Trophoblast cell (in vitro differentiated cells and primary cell): Measurements from ENCODE around the gene NEDD9.

Experiments used
- DNase-seq, 2 donors: peaks; one replicate each; pipeline ENCODE4 v3.0.0-alpha.2; 2016
- H2AFZ ChIP-seq: 2 replicates; pipeline ENCODE4 v1.6.1; 2013; ENCODE audit warnings: low read length, moderate library complexity, mild to moderate bottlenecking; ENCODE audit not compliant: insufficient read depth, poor library complexity
- H2AK5ac ChIP-seq: 2 replicates; pipeline ENCODE4 v1.6.1; 2013; ENCODE audit warnings: mild to moderate bottlenecking, low read length
- H2BK120ac ChIP-seq: 2 replicates; pipeline ENCODE4 v1.6.1; 2013; ENCODE audit warnings: low read length, mild to moderate bottlenecking, moderate library complexity; ENCODE audit not compliant: insufficient read depth, poor library complexity
- H2BK12ac ChIP-seq: 2 replicates; pipeline ENCODE4 v1.6.1; 2013; ENCODE audit warnings: mild to moderate bottlenecking, low read length, moderate library complexity
- H2BK5ac ChIP-seq: 2 replicates; pipeline ENCODE4 v1.6.1; 2013; ENCODE audit warnings: low read length, low read depth, moderate library complexity, mild to moderate bottlenecking; ENCODE audit not compliant: poor library complexity
- H3K14ac ChIP-seq: 2 replicates; pipeline ENCODE4 v1.6.1; 2013; ENCODE audit warnings: mild to moderate bottlenecking, low read length
- H3K18ac ChIP-seq: 2 replicates; pipeline ENCODE4 v1.6.1; 2013; ENCODE audit warnings: mild to moderate bottlenecking, low read length
- H3K23ac ChIP-seq: 2 replicates; pipeline ENCODE4 v1.6.1; 2013; ENCODE audit warnings: low read length
- H3K27ac ChIP-seq: 2 replicates; pipeline ENCODE4 v1.5.1; 2013; ENCODE audit warnings: low read depth, mild to moderate bottlenecking, inconsistent platforms, low read length, moderate library complexity
- H3K27me3 ChIP-seq: 2 replicates; pipeline ENCODE4 v1.6.1; 2013; ENCODE audit warnings: inconsistent platforms, mild to moderate bottlenecking, low read length, moderate library complexity; ENCODE audit not compliant: insufficient read depth
- H3K36me3 ChIP-seq, 2 experiments: 1 replicate in 1 of 2; 2 replicates in 1 of 2; pipeline ENCODE4 v1.6.1; 2013; ENCODE audit warnings: low read length in 2 of 2, mild to moderate bottlenecking in 2 of 2, moderate library complexity in 1 of 2; ENCODE audit not compliant: insufficient read depth in 2 of 2, control insufficient read depth in 1 of 2
- H3K4ac ChIP-seq: 2 replicates; pipeline ENCODE4 v1.6.1; 2013; ENCODE audit warnings: low read depth, mild to moderate bottlenecking, low read length, moderate library complexity
- H3K4me1 ChIP-seq, 2 experiments: 1 replicate in 1 of 2; 2 replicates in 1 of 2; pipeline ENCODE4 v1.6.1; 2013; ENCODE audit warnings: low read length in 2 of 2, mild to moderate bottlenecking in 2 of 2, moderate library complexity in 1 of 2; ENCODE audit not compliant: insufficient read depth in 2 of 2, control insufficient read depth in 1 of 2
- H3K4me2 ChIP-seq: 2 replicates; pipeline ENCODE4 v1.6.1; 2013; ENCODE audit warnings: inconsistent platforms, mild to moderate bottlenecking, low read length, moderate library complexity
- H3K4me3 ChIP-seq: 2 replicates; pipeline ENCODE4 v1.5.1; 2013; ENCODE audit warnings: mild to moderate bottlenecking, low read depth, low read length, inconsistent platforms
- H3K79me1 ChIP-seq: one replicate; pipeline ENCODE4 v1.6.1; 2013; ENCODE audit warnings: low read length
- H3K79me2 ChIP-seq: 2 replicates; pipeline ENCODE4 v1.6.1; 2013; ENCODE audit warnings: low read length, mild to moderate bottlenecking; ENCODE audit not compliant: control insufficient read depth, insufficient read depth, poor library complexity
- H3K9ac ChIP-seq: 2 replicates; pipeline ENCODE4 v1.6.1; 2013; ENCODE audit warnings: mild to moderate bottlenecking, low read length
- H3K9me3 ChIP-seq: 2 replicates; pipeline ENCODE4 v1.6.1; 2013; ENCODE audit warnings: low read depth, mild to moderate bottlenecking, control low read depth, inconsistent platforms, low read length; ENCODE audit not compliant: insufficient read depth
- H4K12ac ChIP-seq: 2 replicates; pipeline ENCODE4 v1.6.1; 2013; ENCODE audit warnings: low read depth, mild to moderate bottlenecking, low read length, moderate library complexity
- H4K8ac ChIP-seq: 2 replicates; pipeline ENCODE4 v1.6.1; 2013; ENCODE audit warnings: low read depth, mild to moderate bottlenecking, low read length, moderate library complexity
- H4K91ac ChIP-seq: one replicate; pipeline ENCODE4 v1.6.1; 2013; ENCODE audit warnings: low read depth, mild to moderate bottlenecking, low read length, moderate library complexity
- WGBS: extraction: QIAGEN DNeasy Blood & Tissue Kit; methylation state at CpG from one replicate; pipeline ENCODE4 v1.1.7; 2013; ENCODE audit warnings: missing lambda C conversion rate; ENCODE audit not compliant: insufficient read length, insufficient coverage; ENCODE audit errors: extremely low coverage; 5-methylcytosine and 5-hydroxymethylcytosine counted together

NEDD9 gene

GRCh38 chr6:11275598-11275997, 43.1 kb upstream of the NEDD9 start:
- no CpG with 5 or more reads among the region's 4 CpGs for WGBS
- Histone ChIP-seq H2BK5ac (no peak overlapping the region), H3K36me3 (no peaks in the 10 kb centered on the region), H4K91ac (no peak overlapping the region), H4K12ac (no peak overlapping the region), H3K4ac (no peak overlapping the region), H2AFZ (no peak overlapping the region), H3K23ac (no peak overlapping the region), H3K18ac (no peak overlapping the region), H3K14ac (no peak overlapping the region), H3K4me3 (no peak overlapping the region), H3K27me3 (no peaks in the 10 kb centered on the region), H3K79me1 (peaks cover 31% of the 10 kb centered on the region), H3K9me3 (no peaks in the 10 kb centered on the region), H3K4me2 (no peak overlapping the region), H3K79me2 (peaks cover 7% of the 10 kb centered on the region), H3K9ac (no peak overlapping the region), H2BK120ac (no peak overlapping the region), H3K27ac (no peak overlapping the region), H2AK5ac (no peak overlapping the region), H2BK12ac (no peak overlapping the region), H3K4me1 (peaks cover 21 to 24% of the 10 kb centered on the region in 2 experiments), H4K8ac (no peak overlapping the region)
- no peak for DNase-seq

GRCh38 chr6:11273406-11274065, 41.1 kb upstream of the NEDD9 start:
- WGBS: no CpG with 5 or more reads among the region's 19 CpGs
- Histone ChIP-seq H4K12ac (no peak overlapping the region), H4K8ac (no peak overlapping the region), H2BK12ac (peak overlapping the region; percentile 98), H2BK120ac (no peak overlapping the region), H3K4me3 (no peak overlapping the region), H4K91ac (peak overlapping the region; percentile 76), H3K4ac (no peak overlapping the region), H2AK5ac (peak overlapping the region; percentile 98), H3K27me3 (no peaks in the 10 kb centered on the region), H3K36me3 (no peaks in the 10 kb centered on the region), H3K4me1 (peaks cover 22 to 23% of the 10 kb centered on the region in 2 experiments), H2BK5ac (peak overlapping the region; percentile 55), H3K79me2 (peaks cover 7% of the 10 kb centered on the region), H3K9ac (no peak overlapping the region), H3K79me1 (peaks cover 21% of the 10 kb centered on the region), H3K9me3 (no peaks in the 10 kb centered on the region), H3K4me2 (no peak overlapping the region), H3K27ac (no peak overlapping the region), H3K14ac (peak overlapping the region; percentile 69), H3K23ac (no peak overlapping the region), H3K18ac (peak overlapping the region; percentile 45), H2AFZ (no peak overlapping the region)
- DNase-seq: no peak

DNA sequence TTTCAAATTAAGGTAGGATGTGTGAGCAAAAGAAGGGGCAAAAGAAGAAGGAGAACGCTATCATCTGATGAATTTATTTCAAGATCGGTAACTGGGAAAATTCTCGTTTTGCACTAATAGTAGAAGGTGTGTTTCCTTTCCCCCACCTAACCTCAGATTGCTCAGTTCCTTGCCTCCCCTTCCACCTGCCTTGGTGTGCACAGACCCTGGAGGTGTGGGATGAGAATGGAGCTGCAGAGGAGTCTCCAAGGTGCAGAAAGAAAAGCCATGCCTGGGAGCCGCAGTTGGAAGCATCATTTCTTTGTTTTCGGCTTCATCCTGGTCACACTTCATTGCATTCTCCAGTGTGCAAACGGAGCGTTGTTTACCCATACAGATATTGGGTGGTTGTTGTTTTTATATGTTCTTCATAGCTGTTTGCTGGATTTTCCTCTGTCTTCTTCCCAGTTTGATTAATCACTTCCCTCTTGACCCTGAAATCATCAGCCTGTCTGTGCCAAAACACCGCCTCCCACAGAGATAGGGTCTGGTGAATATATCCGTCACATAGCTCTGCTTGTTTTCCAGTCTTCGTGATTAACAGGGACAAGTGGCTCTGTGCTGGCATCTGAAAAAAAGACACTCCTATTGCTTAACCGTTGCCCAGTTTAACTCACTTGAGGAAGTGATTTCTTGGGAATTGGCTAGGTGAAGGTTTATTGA, 40.2 kb upstream of the NEDD9 start:
- H3K79me1 ChIP-seq: peaks cover 14% of the 10 kb centered on the region
- peaks cover 14 to 15% of the 10 kb centered on the region in 2 experiments for H3K4me1 ChIP-seq
- WGBS: no CpG with 5 or more reads among the region's 11 CpGs
- no peak overlapping the region for H2AK5ac ChIP-seq
- H2BK120ac ChIP-seq: no peak overlapping the region
- no peak overlapping the region for H3K4me3 ChIP-seq
- no peaks in the 10 kb centered on the region for H3K9me3 ChIP-seq
- no peak overlapping the region for H3K9ac ChIP-seq
- no peak overlapping the region for H4K12ac ChIP-seq
- H3K36me3 ChIP-seq: no peaks in the 10 kb centered on the region
- no peak overlapping the region for H3K14ac ChIP-seq
- no peak overlapping the region for H4K8ac ChIP-seq
- no peaks in the 10 kb centered on the region for H3K27me3 ChIP-seq
- H2BK5ac ChIP-seq: no peak overlapping the region
- no peak overlapping the region for H2AFZ ChIP-seq
- no peak overlapping the region for H3K18ac ChIP-seq
- peaks cover 2% of the 10 kb centered on the region for H3K79me2 ChIP-seq
- no peak overlapping the region for H3K4ac ChIP-seq
- no peak overlapping the region for H3K23ac ChIP-seq
- DNase-seq: no peak
- no peak overlapping the region for H4K91ac ChIP-seq
- no peak overlapping the region for H3K27ac ChIP-seq
- H2BK12ac ChIP-seq: no peak overlapping the region
- H3K4me2 ChIP-seq: no peak overlapping the region

- no peak overlapping the region for H2BK120ac ChIP-seq
- no peak overlapping the region for H3K27ac ChIP-seq
- H2BK5ac ChIP-seq: no peak overlapping the region
- H3K23ac ChIP-seq: no peak overlapping the region
- peak overlapping the region; percentile 69 for H2AK5ac ChIP-seq
- WGBS: no CpG with 5 or more reads among the region's 4 CpGs
- no peak overlapping the region for H4K91ac ChIP-seq
- H3K4ac ChIP-seq: no peak overlapping the region
- no peak overlapping the region for H3K4me2 ChIP-seq
- no peak overlapping the region for H4K12ac ChIP-seq
- peak overlapping the region; percentile 6 for H2BK12ac ChIP-seq
- no peaks in the 10 kb centered on the region for H3K36me3 ChIP-seq
- no peak overlapping the region for H2AFZ ChIP-seq
- H3K79me1 ChIP-seq: peaks cover 6% of the 10 kb centered on the region
- no peak overlapping the region for H3K14ac ChIP-seq
- peaks cover 2% of the 10 kb centered on the region for H3K79me2 ChIP-seq
- H3K4me1 ChIP-seq: peaks cover 6 to 7% of the 10 kb centered on the region in 2 experiments
- no peak overlapping the region for H3K4me3 ChIP-seq
- H4K8ac ChIP-seq: no peak overlapping the region
- H3K9me3 ChIP-seq: no peaks in the 10 kb centered on the region
- H3K9ac ChIP-seq: no peak overlapping the region
- no peaks in the 10 kb centered on the region for H3K27me3 ChIP-seq
- DNase-seq: peak in 1 of 2 donors; percentile 25
- H3K18ac ChIP-seq: no peak overlapping the region
Measured at GRCh38 chr6:11271228-11272020, 39.0 kb upstream of the NEDD9 start.
